Measurements from ENCODE around the gene TEX26. TPM values are rescaled to one million over a fixed set of nuclear protein-coding genes. Genes with fewer than 3 reads are reported as not detected.

Gene TEX26
- total and polyA plus RNA-seq, 2 donors (not counting 1 experiment from before 2014, with no cell fraction given), result 0.22 to 0.66 TPM

GRCh38 chr13:30906411-30907051 lies 25.9 kb upstream of the TEX26 start:
- H3K4me1 ChIP-seq (ENCODE audit: control insufficient read depth, extremely low read depth, insufficient read depth, low read length), result peaks cover 8% of the 10 kb centered on the region
- peak overlapping the region; percentile 40 for H3K27ac ChIP-seq (ENCODE audit: insufficient read depth, low read length)
- peak overlapping the region; percentile 10 for H2AFZ ChIP-seq (ENCODE audit: low read length)
- H3K27me3 ChIP-seq (ENCODE audit: control insufficient read depth, insufficient read depth, low read length), result no peaks in the 10 kb centered on the region
- H4K20me1 ChIP-seq (ENCODE audit: control insufficient read depth, extremely low read depth, insufficient read depth, low read length), result no peaks in the 10 kb centered on the region
- H3K4me3 ChIP-seq (replicated peaks in 1 of 4; ENCODE audit: control extremely low read depth in 1 of 4, insufficient read depth in 1 of 4, low read depth in 3 of 4, low read length in 4 of 4), result peak overlapping the region; percentile 20 to 56 (median 41)
- peak overlapping the region; percentile 79 for H3K9ac ChIP-seq (ENCODE audit: insufficient read depth, low read length)
- H3K79me2 ChIP-seq (ENCODE audit: control insufficient read depth, insufficient read depth, low read length), result peaks cover 3% of the 10 kb centered on the region
- peak overlapping the region; percentile 38 for H3K4me2 ChIP-seq (ENCODE audit: extremely low read depth, insufficient read depth, low read length)
- H3K36me3 ChIP-seq (ENCODE audit: control insufficient read depth, insufficient read depth, low read length), result no peaks in the 10 kb centered on the region
- peak in 1 of 2 donors; percentile 17 for DNase-seq (ENCODE audit: low read depth in 2 of 2)
- no peaks in the 10 kb centered on the region for H3K9me3 ChIP-seq (ENCODE audit: control insufficient read depth, insufficient read depth, low read depth, low read length)
- no peak for TF ChIP-seq EZH2 (IDR thresholded peaks at IDR 0.05; ENCODE audit: low read length, missing control alignments)
- TF ChIP-seq CTCF (conservative IDR thresholded peaks at IDR 0.05 in 1 of 2, IDR thresholded peaks at IDR 0.05 in 1 of 2; ENCODE audit: low read depth in 1 of 2, low read length in 2 of 2), result no peak

GRCh38 chr13:30907121-30907861 lies 25.2 kb upstream of the TEX26 start:
- peak; percentile 59 to 74 for DNase-seq (ENCODE audit: low read depth in 2 of 2)
- Histone ChIP-seq H2AFZ (ENCODE audit: low read length) (no peak overlapping the region), H3K9ac (ENCODE audit: insufficient read depth, low read length) (peak overlapping the region; percentile 79)

More at GRCh38 chr13:30907121-30907861, 25.2 kb upstream of the TEX26 start:
- H3K4me2 ChIP-seq (ENCODE audit: extremely low read depth, insufficient read depth, low read length), result peak overlapping the region; percentile 54
- no peaks in the 10 kb centered on the region for H3K36me3 ChIP-seq (ENCODE audit: control insufficient read depth, insufficient read depth, low read length)
- no peaks in the 10 kb centered on the region for H3K9me3 ChIP-seq (ENCODE audit: control insufficient read depth, insufficient read depth, low read depth, low read length)
- peak overlapping the region; percentile 20 to 56 (median 41) for H3K4me3 ChIP-seq (replicated peaks in 1 of 4; ENCODE audit: control extremely low read depth in 1 of 4, insufficient read depth in 1 of 4, low read depth in 3 of 4, low read length in 4 of 4)
- peaks cover 3% of the 10 kb centered on the region for H3K79me2 ChIP-seq (ENCODE audit: control insufficient read depth, insufficient read depth, low read length)
- H3K27ac ChIP-seq (ENCODE audit: insufficient read depth, low read length), result peak overlapping the region; percentile 40
- TF ChIP-seq CTCF (conservative IDR thresholded peaks at IDR 0.05 in 1 of 2, IDR thresholded peaks at IDR 0.05 in 1 of 2; ENCODE audit: low read depth in 1 of 2, low read length in 2 of 2) (no peak), EZH2 (IDR thresholded peaks at IDR 0.05; ENCODE audit: low read length, missing control alignments) (no peak)
- H3K27me3 ChIP-seq (ENCODE audit: control insufficient read depth, insufficient read depth, low read length), result no peaks in the 10 kb centered on the region
- H4K20me1 ChIP-seq (ENCODE audit: control insufficient read depth, extremely low read depth, insufficient read depth, low read length), result no peaks in the 10 kb centered on the region
- H3K4me1 ChIP-seq (ENCODE audit: control insufficient read depth, extremely low read depth, insufficient read depth, low read length), result peaks cover 8% of the 10 kb centered on the region

Measured in fibroblast of lung (primary cell).